Measurements from ENCODE around the gene IQSEC3. TPM values are rescaled to one million over a fixed set of nuclear protein-coding genes. Genes with fewer than 3 reads are reported as not detected.

Gene IQSEC3
- polyA plus RNA-seq, 12 donors = 1.3 to 5.3 (median 2.0) TPM; not detected in 1

DNA sequence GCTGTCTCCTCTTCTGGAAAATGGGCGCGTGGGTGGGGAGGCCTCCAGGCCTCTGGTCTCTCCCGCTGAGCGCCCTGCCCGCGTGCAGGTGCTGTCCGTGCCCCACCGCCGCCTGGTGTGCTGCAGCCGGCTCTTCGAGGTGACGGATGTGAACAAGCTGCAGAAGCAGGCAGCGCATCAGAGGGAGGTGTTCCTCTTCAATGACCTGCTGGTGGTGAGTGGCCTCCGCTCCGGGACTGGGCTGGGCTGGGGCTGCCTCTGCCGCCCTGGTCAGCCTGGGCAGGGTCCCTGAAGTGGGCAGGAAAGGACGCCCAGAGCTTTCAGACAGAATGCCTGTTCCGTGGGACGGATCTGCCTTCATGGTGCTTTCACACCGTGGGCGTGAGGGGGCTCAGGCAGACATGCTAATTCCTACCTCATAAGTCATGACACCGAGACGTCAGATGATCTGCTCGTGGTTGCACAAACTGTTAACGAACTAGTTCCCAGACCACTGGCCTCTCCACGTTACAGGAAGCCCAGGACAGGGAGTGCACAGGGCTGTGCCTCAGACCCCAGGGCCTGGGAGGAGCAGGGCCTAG, 96.9 kb downstream of the IQSEC3 start:
- no peak for DNase-seq

DNA sequence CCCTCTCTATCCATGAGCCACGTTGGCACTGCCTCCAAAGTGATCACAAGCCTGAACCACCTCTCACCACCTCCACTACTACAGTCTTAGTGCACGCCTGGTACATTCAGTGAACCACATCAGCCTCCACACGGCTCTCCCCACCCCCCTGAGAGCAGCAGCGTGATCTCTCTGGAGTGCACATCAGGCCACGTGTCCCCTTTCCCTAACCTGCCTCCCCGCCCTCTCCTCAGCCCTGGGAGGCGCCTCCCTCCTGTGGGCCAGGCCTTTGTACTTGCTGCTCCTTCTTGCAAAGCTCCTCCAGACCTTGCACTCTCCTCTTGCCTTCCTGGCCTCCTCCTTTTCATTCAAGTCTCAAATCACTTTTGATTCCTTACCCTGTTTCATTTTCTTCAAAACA, 97.6 kb downstream of the IQSEC3 start:
- DNase-seq = no peak

DNA sequence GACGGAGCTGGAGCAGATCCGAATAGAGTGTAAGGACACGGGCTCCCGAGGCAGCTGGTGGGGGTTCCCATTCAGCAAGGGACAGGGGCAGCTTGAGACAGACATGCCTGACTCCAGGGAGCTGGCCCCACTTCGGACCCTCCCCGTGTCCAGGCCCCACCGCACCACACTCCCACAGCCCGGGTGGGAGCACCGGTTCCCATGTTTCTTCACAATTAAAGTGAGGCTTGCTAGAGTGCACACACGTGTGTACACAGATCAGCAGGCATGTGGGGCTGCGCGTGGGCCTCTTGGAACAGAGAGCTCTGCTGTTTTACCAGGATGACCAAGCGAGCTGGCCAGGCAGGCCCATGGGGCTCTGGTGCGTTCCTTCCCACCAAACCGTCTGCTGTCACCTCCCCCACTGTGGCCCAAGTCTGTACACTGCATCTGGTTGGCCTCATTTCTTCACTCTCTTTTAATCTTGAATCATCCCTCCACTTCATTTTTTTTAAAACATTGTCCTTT, 99.3 kb downstream of the IQSEC3 start:
- no peak for DNase-seq

GRCh38 chr12:166425-167075, 100.0 kb downstream of the IQSEC3 start:
- no peak for DNase-seq

GRCh38 chr12:167959-168600, 101.5 kb downstream of the IQSEC3 start:
- DNase-seq = no peak

GRCh38 chr12:168763-169525, 102.4 kb downstream of the IQSEC3 start:
- DNase-seq = no peak

GRCh38 chr12:169528-170370, 103.2 kb downstream of the IQSEC3 start:
- no peak for DNase-seq

- DNase-seq = no peak
Observed at GRCh38 chr12:170371-171225, 104.0 kb downstream of the IQSEC3 start.

DNA sequence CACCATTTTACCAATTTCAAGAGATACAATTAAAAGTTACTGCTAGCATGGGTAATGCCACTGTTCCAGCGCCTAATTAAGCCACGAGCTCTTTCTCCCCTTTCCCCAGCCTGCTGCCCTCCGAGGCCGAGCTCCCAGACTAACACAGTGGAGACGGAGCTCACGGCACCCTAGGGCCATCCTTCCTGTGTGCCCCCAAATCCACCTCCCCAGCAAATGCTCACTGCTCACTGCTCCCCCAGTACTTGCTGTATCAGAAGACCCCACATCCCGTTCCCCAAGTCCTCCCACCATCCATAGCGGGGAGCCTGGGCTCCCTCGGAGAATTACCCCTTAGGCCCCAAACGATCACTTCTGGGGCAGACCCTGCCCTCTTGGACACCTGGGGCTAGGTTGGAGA, 104.7 kb downstream of the IQSEC3 start:
- no peak for DNase-seq

DNA sequence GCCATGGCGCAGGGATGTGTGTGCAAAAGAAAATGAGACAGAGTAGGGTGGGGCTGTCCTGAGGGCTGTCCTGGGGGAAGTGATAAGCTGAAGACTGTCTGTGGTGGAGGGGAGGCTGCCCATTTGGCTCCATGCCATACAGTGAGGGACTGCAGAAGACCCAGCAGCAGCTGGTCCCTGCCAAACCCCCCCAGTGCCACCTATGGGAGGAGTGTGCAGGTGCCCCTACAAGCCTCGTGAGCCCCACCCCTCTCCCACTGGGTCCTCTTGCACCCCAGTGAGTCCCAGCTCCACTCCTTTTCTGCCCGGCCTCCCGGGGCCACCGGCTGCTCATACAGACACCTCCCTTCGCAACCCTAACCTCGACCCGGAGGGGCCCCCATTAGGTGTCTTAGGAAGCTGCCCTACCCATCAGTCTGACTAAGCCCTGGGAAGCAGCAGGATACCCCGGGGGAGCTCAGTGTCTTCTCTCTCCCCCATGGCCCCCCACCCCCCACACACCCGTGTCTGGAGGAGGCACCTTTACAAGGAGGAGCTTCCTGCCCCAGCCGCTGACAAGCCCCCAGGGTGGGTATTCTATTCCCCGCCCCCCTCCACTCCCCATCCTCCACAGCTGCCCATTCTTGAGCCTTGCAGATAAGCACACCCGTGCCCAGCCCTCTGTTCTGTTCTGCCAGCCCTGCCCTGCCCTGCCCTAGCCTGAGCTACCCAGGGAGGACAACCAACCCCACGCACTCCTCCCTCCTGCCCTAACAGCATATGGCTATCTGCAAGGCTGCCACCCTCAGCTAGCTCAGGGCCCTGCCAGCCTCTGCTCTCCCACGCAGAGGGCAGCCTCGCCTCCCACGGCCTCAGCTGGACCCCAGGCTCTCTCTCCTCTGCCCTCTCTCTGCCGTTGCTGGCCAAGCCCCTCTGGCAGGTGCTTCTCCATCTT, 105.4 kb downstream of the IQSEC3 start:
- no peak for DNase-seq

GRCh38 chr12:172732-173161, 106.2 kb downstream of the IQSEC3 start:
- DNase-seq = no peak

DNA sequence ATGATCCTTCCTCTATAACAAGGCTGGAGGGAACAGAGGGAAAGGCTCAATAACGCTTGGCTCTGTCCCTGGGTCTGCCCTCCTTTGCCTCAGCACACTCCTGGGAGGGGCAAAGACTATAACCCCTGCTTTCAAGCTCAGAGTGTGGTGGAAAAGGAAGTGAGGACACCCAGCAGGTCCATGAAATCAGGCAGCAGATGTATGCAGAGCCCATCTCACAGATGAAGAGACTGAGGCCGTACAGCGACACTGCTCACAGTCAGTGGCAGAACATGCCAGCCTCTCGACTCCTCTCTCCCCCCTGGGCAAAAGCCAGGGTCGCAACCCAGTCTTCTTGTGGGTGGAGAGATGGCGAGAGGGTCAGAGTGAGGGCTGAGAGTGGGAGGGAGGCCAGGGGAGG, 107.6 kb downstream of the IQSEC3 start:
- DNase-seq = no peak

GRCh38 chr12:174596-174995, 108.0 kb downstream of the IQSEC3 start:
- no peak for DNase-seq

GRCh38 chr12:175250-175649, 108.7 kb downstream of the IQSEC3 start:
- no peak for DNase-seq

DNA sequence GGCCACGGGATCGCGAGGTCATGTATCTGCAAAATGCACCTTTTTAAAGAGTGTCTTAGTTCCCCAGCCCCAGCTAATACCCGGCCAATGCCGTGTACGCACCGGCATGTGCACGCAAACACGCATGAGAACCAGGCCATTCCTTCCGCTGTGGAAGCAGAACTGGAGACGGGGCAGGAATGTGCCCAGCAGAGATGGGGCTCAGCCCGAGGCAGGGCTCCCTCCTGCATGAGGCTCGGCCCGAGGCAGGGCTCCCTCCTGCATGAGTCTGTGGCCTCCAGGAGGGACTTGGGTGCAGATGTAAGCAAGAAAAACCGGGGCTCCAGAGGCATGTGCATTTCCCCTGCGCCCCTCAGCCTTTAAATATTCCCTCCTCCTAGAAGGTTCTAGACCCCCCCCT, 109.2 kb downstream of the IQSEC3 start:
- no peak for DNase-seq

- no peak for DNase-seq
Observed at GRCh38 chr12:176321-177181, 110.0 kb downstream of the IQSEC3 start.

DNA sequence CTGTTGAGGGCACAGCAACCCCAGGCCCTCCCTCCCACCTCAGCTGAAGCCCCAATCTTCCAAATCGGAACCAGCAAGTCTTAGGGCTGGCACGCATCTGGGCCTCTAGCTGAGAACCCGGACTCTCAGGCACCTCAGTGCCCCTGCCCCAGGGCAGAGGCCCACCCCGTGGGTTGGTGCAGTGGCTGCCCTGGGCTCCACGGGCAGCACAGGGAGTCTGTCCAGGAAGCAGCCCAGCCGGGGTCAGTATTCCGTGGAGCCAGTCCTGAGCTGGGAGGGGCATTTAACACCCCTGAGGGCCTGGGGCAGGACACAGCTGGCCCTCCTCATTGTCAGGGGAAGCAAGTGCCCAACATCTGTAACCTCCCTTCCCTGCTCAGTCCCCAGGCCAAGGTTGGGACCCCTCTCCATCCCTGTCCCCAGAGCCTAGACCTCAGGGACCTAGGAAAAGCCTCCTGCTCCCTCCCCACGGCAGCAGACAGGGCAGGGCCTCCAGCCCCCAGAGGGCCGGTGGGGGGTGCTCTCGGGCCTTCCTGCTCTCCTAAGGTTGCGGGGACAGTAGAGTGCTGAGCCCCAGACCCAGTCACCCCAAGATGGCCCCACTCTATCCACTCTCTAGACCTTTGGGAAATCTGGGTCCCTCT, 110.9 kb downstream of the IQSEC3 start:
- no peak for DNase-seq
